CD8-positive, alpha-beta memory T cell (primary cell): Measurements from ENCODE around the gene SLC6A16. TPM values are rescaled to one million over a fixed set of nuclear protein-coding genes. Genes with fewer than 3 reads are reported as not detected.

Source experiments
- CTCF ChIA-PET: fragments of 350-600 bp; sonication (Branson Sonifier 250); formaldehyde crosslinking; loops from one replicate; lab custom pipeline; 2021; ENCODE audit warnings: antibody characterized with exemption; lab: Charles Lee
- POLR2A ChIA-PET: fragments of 350-600 bp; sonication (Branson Sonifier 250); formaldehyde crosslinking; loops from one replicate; lab custom pipeline; 2021; ENCODE audit warnings: antibody characterized with exemption; lab: Charles Lee
- DNase-seq, 5 donors: peaks; one replicate each; pipeline versions ENCODE4 v3.0.0 to v3.0.0-alpha.2; 2020 to 2022; ENCODE audit warnings: mixed read lengths in 1 of 5
- H3K27ac ChIP-seq: one replicate; pipeline ENCODE4 v1.7.0; 2013; ENCODE audit warnings: low read depth, mild to moderate bottlenecking, low read length, moderate library complexity
- H3K27me3 ChIP-seq: 2 replicates; pipeline ENCODE4 v1.7.0; 2013; ENCODE audit warnings: low read length, mild to moderate bottlenecking; ENCODE audit not compliant: insufficient read depth, poor library complexity, severe bottlenecking
- H3K36me3 ChIP-seq: 2 replicates; pipeline ENCODE4 v1.7.0; 2013; ENCODE audit warnings: mild to moderate bottlenecking, low read length, moderate library complexity; ENCODE audit not compliant: insufficient read depth
- H3K4me1 ChIP-seq: 2 replicates; pipeline ENCODE4 v1.7.0; 2013; ENCODE audit warnings: mild to moderate bottlenecking, low read length, moderate library complexity; ENCODE audit not compliant: insufficient read depth
- H3K4me3 ChIP-seq: 2 replicates; pipeline ENCODE4 v1.7.0; 2013; ENCODE audit warnings: mild to moderate bottlenecking, low read length
- H3K9me3 ChIP-seq: 2 replicates; pipeline ENCODE4 v1.7.0; 2013; ENCODE audit warnings: mild to moderate bottlenecking, low read length
- H3K27ac Mint-ChIP-seq, 8 donors: one replicate each; pipeline ENCODE4 v1.8.0; 2020 to 2021; ENCODE audit warnings: mixed read lengths in 8 of 8, mild to moderate bottlenecking in 6 of 8, inconsistent platforms in 3 of 8, moderate library complexity in 3 of 8
- H3K27me3 Mint-ChIP-seq, 2 donors: one replicate each; pipeline ENCODE4 v1.8.0; 2020 to 2021; ENCODE audit warnings: mixed read lengths in 2 of 2, mild to moderate bottlenecking in 1 of 2, moderate library complexity in 1 of 2
- H3K36me3 Mint-ChIP-seq, 3 donors: one replicate each; pipeline ENCODE4 v1.8.0; 2020 to 2021; ENCODE audit warnings: mixed read lengths in 3 of 3, inconsistent platforms in 1 of 3, mild to moderate bottlenecking in 1 of 3
- H3K4me1 Mint-ChIP-seq, 3 donors: one replicate each; pipeline ENCODE4 v1.8.0; 2020 to 2021; ENCODE audit warnings: mixed read lengths in 3 of 3, inconsistent platforms in 1 of 3, mild to moderate bottlenecking in 1 of 3
- H3K4me3 Mint-ChIP-seq, 7 donors: one replicate each; pipeline ENCODE4 v1.8.0; 2020 to 2021; ENCODE audit warnings: mixed read lengths in 7 of 7, mild to moderate bottlenecking in 6 of 7, moderate library complexity in 4 of 7, inconsistent platforms in 2 of 7
- H3K9me3 Mint-ChIP-seq, 5 donors: one replicate each; pipeline ENCODE4 v1.8.0; 2020 to 2022; ENCODE audit warnings: mixed read lengths in 5 of 5, mild to moderate bottlenecking in 3 of 5, moderate library complexity in 2 of 5, inconsistent platforms in 1 of 5
- polyA plus RNA-seq: library from polyadenylated mRNA; unstranded; fragments of 300-500 nt; fragmentation: Illumina TruSeq; gene quantifications from one replicate; pipeline ENCODE4 v1.2.3, GENCODE V29; 2021
- total RNA-seq, 2 experiments: library from RNA; stranded (reverse); gene quantifications; one replicate each; pipeline ENCODE4 v1.2.3, GENCODE V29; 2021

SLC6A16 gene
- total and polyA plus RNA-seq, 3 experiments from 2014 or later = 1.1 to 1.7 (median 1.2) TPM

DNA sequence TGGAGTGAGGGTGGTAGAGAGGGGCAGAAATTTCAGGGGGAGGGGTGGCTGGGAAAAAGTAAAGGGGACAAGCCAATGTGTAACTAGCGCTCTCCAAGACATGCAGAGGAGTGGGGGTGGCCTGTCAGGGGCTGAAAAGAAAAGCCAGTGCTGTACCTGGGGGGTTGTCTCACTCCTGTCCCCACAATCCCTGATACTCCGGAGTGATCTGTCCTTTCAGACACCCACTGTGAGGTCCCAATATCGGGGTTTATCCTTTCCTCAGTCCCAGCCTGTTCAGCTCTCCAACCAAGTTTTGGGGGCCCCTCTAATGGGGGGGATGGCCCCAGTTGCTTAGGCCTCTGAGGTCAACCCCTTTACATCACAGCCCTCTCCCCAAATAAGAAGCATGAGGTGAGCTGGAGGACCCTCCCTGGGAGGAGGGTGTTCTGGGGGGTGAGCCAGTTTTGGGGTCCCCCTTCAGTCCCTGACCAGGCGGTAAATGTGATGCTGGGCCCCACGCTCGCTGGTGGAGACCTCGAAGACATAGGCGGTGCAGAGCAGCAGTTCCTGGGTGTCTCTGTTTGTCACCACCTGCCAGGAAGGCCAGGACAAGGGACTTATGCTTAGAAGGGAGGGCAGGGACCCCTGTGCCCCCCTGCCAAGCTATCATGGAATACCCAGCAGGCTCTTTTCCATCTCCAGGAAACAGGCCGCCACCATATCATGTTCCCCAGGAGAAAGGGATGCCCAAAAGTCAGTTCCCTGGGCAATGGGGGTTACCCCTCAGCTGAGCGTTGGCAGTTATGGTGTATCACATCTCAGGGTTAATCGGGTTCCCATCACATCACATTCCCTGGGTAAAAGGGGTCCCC, 16.1 kb upstream of the SLC6A16 start:
- ChIA-PET POLR2A (interaction anchor here (0.6 kb wide), 1 partner anchor 146 kb away, joined by 3 read pairs; the partner anchor contains the start of gene RPL13A), CTCF (interaction anchor here (1.1 kb wide), 1 partner anchor 40 kb away, joined by 4 read pairs; no protein-coding TSS in a partner anchor)
- no peaks in the 10 kb centered on the region for H3K27me3 Mint-ChIP-seq
- Histone ChIP-seq H3K27me3 (no peaks in the 10 kb centered on the region), H3K36me3 (peaks cover 14% of the 10 kb centered on the region), H3K27ac (no peak overlapping the region), H3K4me1 (peaks cover 16% of the 10 kb centered on the region), H3K9me3 (no peaks in the 10 kb centered on the region), H3K4me3 (no peak overlapping the region)
- peak overlapping the region in 4 of 8 donors; percentile 12 to 83 (median 38) for H3K27ac Mint-ChIP-seq
- H3K36me3 Mint-ChIP-seq = peaks cover 4 to 42% (median 18%) of the 10 kb centered on the region in 3 donors
- H3K4me3 Mint-ChIP-seq = peak overlapping the region in 1 of 7 donors; percentile 75
- no peak for DNase-seq
- peaks cover 34 to 48% (median 47%) of the 10 kb centered on the region in 3 donors for H3K4me1 Mint-ChIP-seq
- H3K9me3 Mint-ChIP-seq = no peaks in the 10 kb centered on the region

DNA sequence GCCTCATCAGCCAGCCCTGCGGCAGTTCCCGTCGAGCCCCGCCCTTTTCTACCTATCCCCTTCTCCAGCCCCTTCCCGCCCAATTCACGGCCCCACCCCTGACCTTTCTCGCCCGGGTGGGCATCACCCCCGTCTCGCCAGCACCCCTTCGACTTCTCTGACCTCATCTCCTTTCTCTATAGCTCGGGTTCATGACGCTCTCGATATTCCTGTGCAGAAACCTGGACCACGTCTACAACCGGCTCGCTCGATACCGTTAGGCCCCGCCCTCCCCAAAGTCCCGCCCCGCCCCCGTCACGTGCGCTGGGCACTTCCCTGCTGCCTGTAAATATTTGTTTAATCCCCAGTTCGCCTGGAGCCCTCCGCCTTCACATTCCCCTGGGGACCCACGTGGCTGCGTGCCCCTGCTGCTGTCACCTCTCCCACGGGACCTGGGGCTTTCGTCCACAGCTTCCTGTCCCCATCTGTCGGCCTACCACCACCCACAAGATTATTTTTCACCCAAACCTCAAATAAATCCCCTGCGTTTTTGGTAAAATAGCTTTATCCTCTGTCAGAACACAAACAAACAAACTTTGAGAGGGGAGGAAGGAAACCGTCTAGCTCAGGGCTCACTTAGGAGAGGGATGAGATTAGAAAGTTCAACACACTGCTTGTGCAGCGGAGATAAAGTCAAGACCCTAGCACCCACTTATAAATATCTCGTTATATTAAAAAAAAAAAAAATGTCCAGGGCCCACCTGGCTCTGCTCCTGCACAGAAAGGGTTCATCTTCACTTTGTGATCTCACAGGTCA, 15.3 kb upstream of the SLC6A16 start:
- POLR2A ChIA-PET = interaction anchor here (0.6 kb wide), 1 partner anchor 147 kb away, joined by 3 read pairs; the partner anchor contains the start of gene RPL13A
- Histone ChIP-seq H3K27ac (no peak overlapping the region), H3K4me3 (no peak overlapping the region), H3K4me1 (peaks cover 20% of the 10 kb centered on the region), H3K27me3 (no peaks in the 10 kb centered on the region), H3K36me3 (peaks cover 14% of the 10 kb centered on the region), H3K9me3 (no peaks in the 10 kb centered on the region)
- H3K36me3 Mint-ChIP-seq = peaks cover 4 to 49% (median 18%) of the 10 kb centered on the region in 3 donors
- no peaks in the 10 kb centered on the region for H3K9me3 Mint-ChIP-seq
- DNase-seq = peak in 1 of 5 donors; percentile 38
- H3K4me1 Mint-ChIP-seq = peaks cover 41 to 55% (median 55%) of the 10 kb centered on the region in 3 donors
- CTCF ChIA-PET = interaction anchor here (1.1 to 1.2 kb wide), 2 partner anchors 13 to 39 kb away, joined by 4 read pairs; no protein-coding TSS in a partner anchor
- no peaks in the 10 kb centered on the region for H3K27me3 Mint-ChIP-seq
- peak overlapping the region in 3 of 7 donors; percentile 10 to 49 (median 45) for H3K4me3 Mint-ChIP-seq
- peak overlapping the region; percentile 42 to 84 (median 74) for H3K27ac Mint-ChIP-seq

DNA sequence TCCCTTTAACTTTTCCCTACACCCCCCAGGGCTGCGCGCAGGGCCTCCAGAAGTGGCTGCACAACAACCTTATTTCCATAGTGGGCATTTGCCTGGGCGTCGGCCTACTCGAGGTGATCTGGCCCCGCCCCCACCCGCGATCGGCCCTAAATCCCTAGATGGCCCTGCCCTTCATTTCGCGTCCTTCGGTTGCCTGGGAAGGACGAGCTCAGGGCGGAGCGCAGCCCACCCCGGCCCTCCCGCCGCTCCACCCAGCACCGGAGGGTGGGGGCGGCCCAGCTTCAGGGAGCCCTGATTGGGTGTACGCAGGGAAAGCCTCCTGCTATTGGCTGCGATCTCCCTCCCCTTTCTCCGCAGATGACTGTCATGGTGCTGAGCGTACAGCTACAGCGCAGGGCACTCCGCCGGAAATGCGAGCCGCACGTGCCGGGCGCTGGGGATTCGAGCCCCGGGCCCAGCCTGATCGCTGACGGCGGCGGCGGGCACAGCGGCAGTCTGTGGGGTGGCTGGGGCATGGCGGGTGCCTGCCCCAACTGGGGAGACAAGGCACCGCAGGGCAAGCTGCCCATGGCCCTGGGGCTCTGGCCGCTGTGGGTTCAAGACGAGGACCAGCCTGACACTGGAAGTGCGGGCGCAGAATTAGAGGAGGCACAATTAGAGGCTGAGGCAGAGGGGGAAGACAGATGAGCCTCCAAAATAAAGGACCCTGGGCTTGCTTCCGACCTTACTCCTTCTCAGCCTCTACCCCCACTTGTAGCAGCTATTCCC, 14.5 kb upstream of the SLC6A16 start:
- H3K27me3 Mint-ChIP-seq = peaks cover 0 to 3% of the 10 kb centered on the region in 2 donors
- peak overlapping the region in 4 of 8 donors; percentile 17 to 57 (median 34) for H3K27ac Mint-ChIP-seq
- no peak overlapping the region for H3K27ac ChIP-seq
- peaks cover 26% of the 10 kb centered on the region for H3K4me1 ChIP-seq
- POLR2A ChIA-PET = no interaction called here
- H3K4me3 Mint-ChIP-seq = peak overlapping the region in 1 of 7 donors; percentile 62
- H3K4me3 ChIP-seq = no peak overlapping the region
- H3K9me3 ChIP-seq = no peaks in the 10 kb centered on the region
- H3K36me3 Mint-ChIP-seq = peaks cover 4 to 50% (median 13%) of the 10 kb centered on the region in 3 donors
- no peaks in the 10 kb centered on the region for H3K9me3 Mint-ChIP-seq
- CTCF ChIA-PET = interaction anchor here (1.2 kb wide), 1 partner anchor 12 kb away, joined by 4 read pairs; no protein-coding TSS in a partner anchor
- peaks cover 39 to 57% (median 54%) of the 10 kb centered on the region in 3 donors for H3K4me1 Mint-ChIP-seq
- H3K36me3 ChIP-seq = peaks cover 14% of the 10 kb centered on the region
- DNase-seq = no peak
- no peaks in the 10 kb centered on the region for H3K27me3 ChIP-seq

DNA sequence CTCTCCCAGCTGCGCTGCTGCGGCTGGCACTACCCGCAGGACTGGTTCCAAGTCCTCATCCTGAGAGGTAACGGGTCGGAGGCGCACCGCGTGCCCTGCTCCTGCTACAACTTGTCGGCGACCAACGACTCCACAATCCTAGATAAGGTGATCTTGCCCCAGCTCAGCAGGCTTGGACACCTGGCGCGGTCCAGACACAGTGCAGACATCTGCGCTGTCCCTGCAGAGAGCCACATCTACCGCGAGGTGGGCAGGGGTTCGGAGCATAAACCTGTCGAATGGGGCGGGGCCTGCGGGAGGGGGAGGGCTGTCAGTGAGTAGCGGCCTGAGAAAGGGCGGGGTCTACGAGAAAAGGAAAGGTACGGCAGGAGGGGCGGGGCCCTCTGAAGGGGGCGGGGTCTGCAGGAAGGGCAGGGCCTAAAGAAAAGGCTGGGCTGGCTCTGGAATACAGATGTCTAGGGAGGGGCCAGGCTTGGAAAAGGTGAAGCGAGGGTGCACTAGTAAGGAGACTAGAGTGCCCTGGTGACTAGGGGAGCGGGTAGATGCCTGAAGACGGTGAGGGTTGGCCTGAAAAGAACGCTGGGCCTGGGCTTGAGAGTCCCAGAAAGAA, 13.8 kb upstream of the SLC6A16 start:
- Histone ChIP-seq H3K4me3 (no peak overlapping the region), H3K27ac (no peak overlapping the region), H3K27me3 (no peaks in the 10 kb centered on the region), H3K9me3 (no peaks in the 10 kb centered on the region), H3K36me3 (peaks cover 14% of the 10 kb centered on the region), H3K4me1 (peaks cover 33% of the 10 kb centered on the region)
- CTCF ChIA-PET = no interaction called here
- H3K4me3 Mint-ChIP-seq = peak overlapping the region in 1 of 7 donors; percentile 62
- POLR2A ChIA-PET = no interaction called here
- H3K27me3 Mint-ChIP-seq = peaks cover 0 to 3% of the 10 kb centered on the region in 2 donors
- H3K36me3 Mint-ChIP-seq = peaks cover 4 to 50% (median 13%) of the 10 kb centered on the region in 3 donors
- no peak for DNase-seq
- no peaks in the 10 kb centered on the region for H3K9me3 Mint-ChIP-seq
- peak overlapping the region in 7 of 8 donors; percentile 11 to 84 (median 23) for H3K27ac Mint-ChIP-seq
- peaks cover 43 to 64% (median 60%) of the 10 kb centered on the region in 3 donors for H3K4me1 Mint-ChIP-seq

DNA sequence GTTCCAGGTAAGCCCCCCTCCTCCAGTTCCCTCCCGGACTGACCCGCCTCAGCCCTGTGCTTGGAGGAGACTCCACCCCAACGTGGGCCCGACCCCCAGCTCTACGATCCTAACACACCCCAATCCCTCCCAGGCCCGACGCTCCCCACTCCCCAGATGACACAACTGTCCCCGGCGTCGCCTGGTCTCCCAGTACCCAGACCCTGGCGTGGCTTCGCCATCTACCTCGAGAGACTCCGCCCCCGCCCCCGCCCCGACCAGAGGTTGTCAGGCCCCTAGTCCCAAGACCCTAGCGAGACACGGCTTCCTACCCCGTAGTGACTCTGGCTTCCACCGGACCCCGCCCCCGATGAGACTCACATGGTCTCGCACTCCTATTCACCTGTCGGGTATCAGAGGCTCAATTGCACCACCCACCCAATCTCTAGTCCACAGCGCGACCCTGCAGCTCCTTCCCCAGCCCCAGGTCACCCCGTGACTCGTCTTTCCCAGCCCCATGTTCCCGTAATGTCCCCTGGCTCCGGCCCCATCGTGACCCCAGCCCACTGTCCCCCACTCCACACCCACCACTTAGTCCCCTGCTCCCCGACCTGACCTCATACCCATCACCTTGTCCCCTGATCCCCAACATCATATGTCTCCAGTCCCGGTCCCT, 13.2 kb upstream of the SLC6A16 start:
- CTCF ChIA-PET = no interaction called here
- H3K9me3 ChIP-seq = no peaks in the 10 kb centered on the region

DNA sequence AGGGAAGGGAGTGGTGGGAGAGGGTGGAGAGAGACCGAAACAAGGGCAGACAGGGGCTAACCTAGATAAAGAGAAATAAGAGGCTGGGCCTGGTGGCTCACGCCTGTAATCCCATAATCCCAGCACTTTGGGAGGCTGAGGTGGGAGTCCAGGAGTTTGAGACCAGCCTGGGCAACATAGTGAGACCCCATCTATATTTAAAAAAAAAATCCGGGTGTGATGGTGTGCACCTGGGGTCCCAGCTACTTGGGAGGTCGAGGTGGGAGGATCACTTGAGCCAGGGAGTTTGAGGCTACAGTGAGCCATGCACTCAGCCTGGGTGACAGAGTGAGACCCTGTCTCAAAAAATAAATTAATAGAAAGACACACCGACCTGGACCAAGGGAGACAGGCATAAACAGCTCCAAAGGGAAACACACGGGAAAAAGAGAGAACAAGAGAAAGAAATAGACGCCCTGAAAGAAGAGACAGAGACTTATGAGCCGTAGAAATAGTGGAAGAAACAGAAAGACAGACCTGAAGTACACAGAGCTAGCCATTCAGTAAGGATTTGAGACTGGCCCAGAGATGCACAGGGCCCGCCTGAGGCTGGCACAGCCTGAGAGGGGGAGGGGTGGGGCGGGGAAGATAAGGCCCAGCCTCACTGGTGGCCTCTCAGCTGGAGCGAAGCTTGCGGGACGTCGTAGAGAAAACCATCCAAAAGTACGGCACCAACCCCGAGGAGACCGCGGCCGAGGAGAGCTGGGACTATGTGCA, 12.5 kb upstream of the SLC6A16 start:
- CTCF ChIA-PET = no interaction called here
- H3K27me3 Mint-ChIP-seq = peaks cover 0 to 3% of the 10 kb centered on the region in 2 donors
- peaks cover 14% of the 10 kb centered on the region for H3K36me3 ChIP-seq
- H3K27ac ChIP-seq = no peak overlapping the region
- no peak for DNase-seq
- H3K27me3 ChIP-seq = no peaks in the 10 kb centered on the region
- H3K4me1 ChIP-seq = peaks cover 47% of the 10 kb centered on the region
- POLR2A ChIA-PET = no interaction called here
- H3K27ac Mint-ChIP-seq = peak overlapping the region; percentile 24 to 100 (median 88)
- no peaks in the 10 kb centered on the region for H3K9me3 Mint-ChIP-seq
- peaks cover 49 to 77% (median 72%) of the 10 kb centered on the region in 3 donors for H3K4me1 Mint-ChIP-seq
- peaks cover 4 to 45% (median 11%) of the 10 kb centered on the region in 3 donors for H3K36me3 Mint-ChIP-seq
- no peaks in the 10 kb centered on the region for H3K9me3 ChIP-seq
- peak overlapping the region; percentile 3 to 98 (median 40) for H3K4me3 Mint-ChIP-seq
- H3K4me3 ChIP-seq = no peak overlapping the region

More for the DNA sequence above, 13.2 kb upstream of the SLC6A16 start:
- Mint-ChIP-seq H3K9me3 (no peaks in the 10 kb centered on the region), H3K36me3 (peaks cover 4 to 50% (median 13%) of the 10 kb centered on the region in 3 donors), H3K4me1 (peaks cover 50 to 70% (median 66%) of the 10 kb centered on the region in 3 donors), H3K27ac (peak overlapping the region in 7 of 8 donors; percentile 12 to 92 (median 58)), H3K27me3 (peaks cover 0 to 3% of the 10 kb centered on the region in 2 donors), H3K4me3 (peak overlapping the region in 3 of 7 donors; percentile 20 to 65 (median 26))
- no peak overlapping the region for H3K27ac ChIP-seq
- peaks cover 39% of the 10 kb centered on the region for H3K4me1 ChIP-seq
- peaks cover 14% of the 10 kb centered on the region for H3K36me3 ChIP-seq
- POLR2A ChIA-PET = no interaction called here
- no peak for DNase-seq
- no peak overlapping the region for H3K4me3 ChIP-seq
- no peaks in the 10 kb centered on the region for H3K27me3 ChIP-seq
